NCI-H2196 treated with DMSO at 0.1 percent for 48 hours (cell line): ENCODE measurements around the gene KCTD11.
A peak's percentile ranks its signal among the peaks of the same experiment; 100 is the strongest.
"Not testable (repeated sequence)": the region's sequence is repeated elsewhere in the genome, so short reads cannot be mapped to it uniquely, and the experiment has no call there.

Experiments
- DNase-seq: peaks from one replicate; lab custom pipeline; 2025; ENCODE audit not compliant: unreplicated experiment; lab: John Stamatoyannopoulos, UW

KCTD11 gene

GRCh38 chr17:7343250-7343649 is 8.7 kb upstream of the KCTD11 start:
- no peak for DNase-seq

GRCh38 chr17:7346761-7347614 is 5.0 kb upstream of the KCTD11 start:
- no peak for DNase-seq

GRCh38 chr17:7347630-7348477 is 4.1 kb upstream of the KCTD11 start:
- DNase-seq: no peak

GRCh38 chr17:7348478-7349242 is 3.3 kb upstream of the KCTD11 start:
- no peak for DNase-seq

DNA sequence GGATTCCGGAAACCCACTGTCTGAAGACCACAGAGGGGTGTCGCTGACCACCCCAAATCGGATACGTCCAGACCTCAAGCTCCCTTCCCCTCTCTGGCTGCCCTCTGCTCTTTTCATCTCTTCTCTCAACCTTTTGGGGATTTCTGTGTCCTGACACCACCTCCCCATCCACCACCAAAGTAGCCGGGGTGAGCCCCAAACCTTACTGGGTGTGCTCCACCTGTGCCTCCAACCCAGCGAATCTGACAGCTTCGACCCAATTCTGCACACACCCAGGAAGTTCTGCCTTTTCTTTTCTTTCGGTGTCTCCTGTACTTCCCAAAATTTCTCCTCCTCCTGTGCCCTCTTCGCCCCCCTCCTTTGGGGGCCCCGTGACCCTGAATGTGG is 534 bp downstream of the KCTD11 start:
- no peak for DNase-seq

- DNase-seq: no peak
These were observed 1.1 kb downstream of the KCTD11 start for GRCh38 chr17:7352910-7353635.

DNA sequence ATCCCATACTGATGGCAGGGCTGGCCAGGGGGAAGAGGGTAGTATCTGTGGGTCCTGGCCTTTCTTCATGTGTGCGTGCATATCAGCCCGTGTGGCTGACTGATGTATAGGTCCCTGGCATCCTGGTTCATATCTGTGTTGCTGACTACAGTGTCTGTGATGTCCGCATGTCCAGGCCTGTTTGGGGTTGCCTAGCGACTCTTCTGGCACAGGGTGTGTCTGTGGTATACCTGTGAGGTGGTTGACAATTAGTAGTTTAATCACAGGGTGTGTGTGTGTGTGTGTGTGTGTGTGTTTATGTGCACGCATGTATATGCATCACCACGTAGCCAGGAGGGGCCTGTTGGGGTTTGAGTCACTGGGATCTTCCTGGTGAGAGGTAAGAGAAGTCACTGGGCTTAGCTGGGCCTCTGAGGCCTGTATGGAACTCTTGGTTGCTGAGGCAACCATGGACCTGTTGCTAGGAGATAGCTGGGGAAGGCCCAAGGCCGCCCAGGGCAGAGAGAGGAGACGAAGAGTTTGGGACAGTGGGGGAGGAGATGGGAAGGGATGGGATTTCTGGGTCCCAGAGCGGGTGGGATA is 2.4 kb downstream of the KCTD11 start:
- DNase-seq: no peak

DNA sequence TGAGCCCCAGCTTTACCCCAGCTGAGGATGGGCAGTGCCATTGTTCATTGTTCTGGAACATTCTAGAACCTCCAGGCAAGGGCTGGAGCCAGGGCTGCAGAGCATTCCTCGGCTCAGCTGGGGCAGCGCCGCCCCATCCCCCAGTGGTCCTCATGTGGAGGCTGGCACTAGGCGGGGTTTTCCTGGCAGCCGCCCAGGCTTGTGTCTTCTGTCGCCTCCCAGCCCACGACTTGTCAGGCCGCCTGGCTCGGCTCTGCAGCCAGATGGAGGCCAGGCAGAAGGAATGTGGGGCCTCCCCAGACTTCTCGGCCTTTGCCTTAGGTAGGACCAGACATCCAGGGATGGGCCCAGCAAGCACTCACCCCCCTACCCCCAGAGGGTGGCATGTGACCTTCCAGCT is 3.1 kb downstream of the KCTD11 start, which contains the start of gene TMEM95:
Gene TMEM95, plus strand, starts transcription at position 104 of the 400 bp plus-strand sequence. Its CDS starts 49 bp downstream, at position 153.
- no peak for DNase-seq

GRCh38 chr17:7355573-7355972 is 3.6 kb downstream of the KCTD11 start:
- no peak for DNase-seq

GRCh38 chr17:7356072-7356549 is 4.1 kb downstream of the KCTD11 start:
- peak; percentile 48 for DNase-seq

GRCh38 chr17:7356756-7357155 is 4.8 kb downstream of the KCTD11 start:
- no peak for DNase-seq

GRCh38 chr17:7357381-7357780 is 5.4 kb downstream of the KCTD11 start:
- no peak for DNase-seq

GRCh38 chr17:7361906-7362305 is 9.9 kb downstream of the KCTD11 start:
- DNase-seq: no peak

DNA sequence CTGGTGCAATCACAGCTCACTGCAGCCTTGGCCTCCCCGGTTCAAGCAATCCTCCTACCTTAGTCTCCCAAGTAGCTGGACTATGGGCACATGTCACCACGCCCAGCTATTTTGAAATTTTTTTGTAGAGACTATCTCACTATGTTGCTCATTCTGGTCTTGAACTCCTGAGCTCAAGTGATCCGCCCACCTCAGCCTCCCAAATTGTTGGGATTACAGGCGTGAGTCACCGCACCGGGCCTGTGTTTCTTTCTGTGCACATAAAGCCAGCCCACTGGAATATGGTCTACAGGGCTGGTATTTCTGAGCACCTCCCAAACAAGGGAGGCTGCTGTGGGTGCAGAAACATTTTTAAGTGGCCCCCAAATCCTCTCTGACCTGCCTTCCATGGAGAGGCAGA is 11.3 kb downstream of the KCTD11 start:
- no peak for DNase-seq

DNA sequence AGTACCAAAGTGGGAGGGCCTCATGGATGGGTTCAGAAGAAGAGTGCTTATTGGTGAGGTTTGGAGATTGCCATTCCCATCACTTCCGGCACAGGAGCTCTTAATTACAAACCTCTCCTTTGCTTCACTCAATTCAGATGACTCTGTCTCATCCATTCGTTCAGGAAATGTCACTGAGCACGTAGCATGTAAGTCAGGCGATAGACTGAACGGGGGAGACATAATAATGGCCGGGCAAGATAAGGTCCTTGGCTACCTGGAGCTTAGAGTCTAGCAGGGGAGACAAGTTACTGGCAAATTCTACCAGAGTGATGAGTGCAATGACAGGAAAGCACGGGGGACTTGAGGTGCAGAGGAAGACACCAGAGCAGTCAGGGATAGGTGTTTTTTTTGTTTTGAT is 14.0 kb downstream of the KCTD11 start:
- DNase-seq: not testable (repeated sequence)

DNA sequence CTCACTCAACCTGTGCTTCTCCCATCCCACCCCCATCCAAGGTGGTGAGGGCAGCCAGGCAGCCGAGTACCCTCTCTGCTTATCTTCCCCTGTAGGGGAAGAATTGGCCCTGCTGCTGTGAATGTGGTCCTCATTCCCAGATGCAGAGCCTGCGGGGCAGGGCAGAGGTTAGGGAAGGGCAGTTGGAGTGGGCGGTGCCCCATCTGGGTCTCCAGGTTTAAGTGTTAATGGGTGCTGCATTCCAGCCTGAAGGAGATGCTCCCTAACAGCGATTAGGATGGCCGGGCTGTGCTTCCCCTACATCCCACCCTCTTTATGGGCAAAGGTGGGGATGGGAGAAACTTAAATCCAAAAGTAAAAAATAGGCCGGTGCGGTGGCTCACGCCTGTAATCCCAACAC is 15.1 kb downstream of the KCTD11 start:
- no peak for DNase-seq

DNA sequence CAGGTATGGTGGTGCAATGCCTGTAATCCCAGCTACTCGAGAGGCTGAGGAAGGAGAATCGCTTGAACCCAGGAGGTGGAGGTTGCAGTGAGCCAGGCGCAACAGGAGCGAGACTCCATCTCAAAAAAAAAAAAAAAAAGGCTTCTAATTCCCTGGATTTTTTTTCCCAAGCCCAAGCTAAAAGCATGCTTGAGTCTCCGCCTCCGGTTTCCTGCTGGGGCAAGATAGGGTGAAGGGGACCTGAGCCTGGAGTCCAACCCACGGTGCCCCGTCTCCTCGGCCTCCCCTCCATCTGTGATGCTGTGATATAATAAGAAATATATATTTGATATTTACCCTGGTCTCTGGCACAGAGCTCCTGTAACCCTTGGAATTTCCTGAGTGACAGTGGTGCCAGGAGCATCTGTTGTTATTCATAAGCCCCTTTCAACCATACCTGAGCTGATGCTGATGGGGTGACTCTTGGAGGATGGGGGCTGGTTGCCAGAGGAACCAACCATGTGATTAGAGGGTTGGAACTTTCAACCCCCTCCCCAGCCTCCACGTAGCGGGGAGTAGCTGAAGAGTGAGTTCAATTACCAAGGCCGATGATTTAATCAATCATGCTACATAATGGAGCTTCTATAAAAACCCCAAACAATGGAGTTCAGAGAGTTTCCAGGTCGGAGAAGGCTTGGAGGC is 16.1 kb downstream of the KCTD11 start:
- DNase-seq: no peak

DNA sequence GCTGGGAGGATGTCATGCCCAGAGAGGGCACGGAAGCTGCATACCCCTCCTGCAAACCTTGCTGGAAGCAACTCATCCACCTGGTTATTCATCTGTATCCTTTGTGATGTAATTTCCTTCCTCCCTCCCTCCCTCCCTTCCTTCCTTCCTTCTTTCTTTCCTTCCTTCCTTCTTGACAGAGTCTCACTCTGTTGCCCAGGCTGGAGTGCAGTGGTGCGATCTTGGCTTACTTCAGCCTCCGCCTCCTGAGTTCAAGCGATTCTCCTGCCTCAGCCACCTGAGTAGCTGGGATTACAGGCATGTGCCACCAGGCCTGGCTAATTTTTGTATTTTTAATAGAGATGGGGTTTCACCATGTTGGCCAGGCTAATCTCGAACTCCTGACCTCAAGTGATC is 16.6 kb downstream of the KCTD11 start:
- not testable (repeated sequence) for DNase-seq

- no peak for DNase-seq
These were observed 17.9 kb downstream of the KCTD11 start for GRCh38 chr17:7369825-7370224.

DNA sequence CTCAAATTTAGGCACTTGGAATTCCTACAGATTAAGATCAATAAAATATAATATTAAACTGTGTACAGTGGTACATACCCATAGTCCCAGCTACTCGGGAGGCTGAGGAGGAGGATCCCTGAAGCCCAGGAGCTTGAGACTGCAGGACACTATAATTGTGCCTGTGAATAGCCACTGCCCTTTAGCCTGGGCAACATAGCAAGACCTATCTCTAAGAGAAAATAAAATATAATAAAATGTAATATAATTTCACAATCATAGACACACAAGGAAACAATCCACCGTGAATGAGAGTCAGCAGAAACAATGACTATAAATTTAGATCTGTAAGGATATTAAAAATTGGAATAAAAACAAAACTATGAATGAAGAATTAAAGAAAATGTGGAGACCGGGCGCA is 18.9 kb downstream of the KCTD11 start:
- DNase-seq: no peak
